Fibroblast of lung (primary cell): ENCODE results near the gene OPALIN.

ENCODE experiments used
- CTCF ChIP-seq, 2 donors: IDR thresholded peaks in 1 of 2; conservative IDR thresholded peaks in 1 of 2; 1 replicate in 1 of 2; 2 replicates in 1 of 2; pipeline ENCODE4 v1.5.1; 2011 to 2012; ENCODE audit warnings: low read length in 2 of 2, control low read depth in 1 of 2, inconsistent platforms in 1 of 2, low read depth in 1 of 2, mild to moderate bottlenecking in 1 of 2
- EZH2 ChIP-seq: IDR thresholded peaks from 2 replicates; pipeline ENCODE4 v1.5.1; 2012; ENCODE audit warnings: low read length, control low read depth, mild to moderate bottlenecking; ENCODE audit errors: missing control alignments

GRCh38 chr10:96380821-96381220 is 22.0 kb upstream of the OPALIN start:
- no peak for TF ChIP-seq CTCF (conservative IDR thresholded peaks at IDR 0.05 in 1 of 2, IDR thresholded peaks at IDR 0.05 in 1 of 2; ENCODE audit: low read depth in 1 of 2, low read length in 2 of 2)
- no peak for TF ChIP-seq EZH2
